Mesodermal cell (in vitro differentiated cells): Measurements from ENCODE around the gene TDP1.

Experiments used
- H3K27ac ChIP-seq: 2 replicates; pipeline ENCODE4 v1.7.0; 2013; ENCODE audit warnings: mild to moderate bottlenecking, low read depth, low read length, moderate library complexity; ENCODE audit not compliant: severe bottlenecking
- H3K36me3 ChIP-seq: 2 replicates; pipeline ENCODE4 v1.7.1; 2013; ENCODE audit warnings: mild to moderate bottlenecking, low read length, moderate library complexity; ENCODE audit not compliant: control insufficient read depth, insufficient read depth
- H3K4me1 ChIP-seq: one replicate; pipeline ENCODE4 v1.7.1; 2013; ENCODE audit warnings: mild to moderate bottlenecking, low read length; ENCODE audit not compliant: insufficient read depth, control insufficient read depth, poor library complexity, severe bottlenecking
- H3K4me3 ChIP-seq: 2 replicates; pipeline ENCODE4 v1.7.0; 2013; ENCODE audit warnings: low read length, control low read depth, mild to moderate bottlenecking; ENCODE audit not compliant: insufficient read depth, poor library complexity, severe bottlenecking; ENCODE audit errors: extremely low read depth
- H3K9me3 ChIP-seq: 2 replicates; pipeline ENCODE4 v1.7.1; 2013; ENCODE audit warnings: mild to moderate bottlenecking, low read length, moderate library complexity; ENCODE audit not compliant: control insufficient read depth
- WGBS, 2 experiments: methylation state at CpG; one replicate each; pipeline ENCODE4 v1.1.5; 2013; ENCODE audit warnings: missing lambda C conversion rate in 2 of 2; ENCODE audit not compliant: insufficient coverage in 2 of 2; 5-methylcytosine and 5-hydroxymethylcytosine counted together

Gene TDP1

GRCh38 chr14:89941830-89942377 lies 13.8 kb upstream of the TDP1 start:
- Histone ChIP-seq H3K9me3 (no peaks in the 10 kb centered on the region), H3K4me1 (no peaks in the 10 kb centered on the region), H3K27ac (no peak overlapping the region), H3K36me3 (peaks cover 7% of the 10 kb centered on the region), H3K4me3 (no peak overlapping the region)
- WGBS, 2 experiments = 67% methylated on average over 1 of the region's 2 CpGs; no CpG with 5 or more reads in 1 of the 2 experiments

GRCh38 chr14:89947344-89947743 lies 8.4 kb upstream of the TDP1 start:
- no peaks in the 10 kb centered on the region for H3K4me1 ChIP-seq
- peaks cover 24% of the 10 kb centered on the region for H3K36me3 ChIP-seq
- no peak overlapping the region for H3K4me3 ChIP-seq
- no peaks in the 10 kb centered on the region for H3K9me3 ChIP-seq
- H3K27ac ChIP-seq = no peak overlapping the region

GRCh38 chr14:89952576-89952975 lies 3.2 kb upstream of the TDP1 start:
- 92 to 94% methylated on average over 2 of the region's 2 CpGs for WGBS, 2 experiments
- H3K4me1 ChIP-seq = peaks cover 3% of the 10 kb centered on the region
- H3K27ac ChIP-seq = no peak overlapping the region
- no peak overlapping the region for H3K4me3 ChIP-seq
- H3K36me3 ChIP-seq = peaks cover 24% of the 10 kb centered on the region
- H3K9me3 ChIP-seq = no peaks in the 10 kb centered on the region

GRCh38 chr14:89953602-89954001 lies 2.1 kb upstream of the TDP1 start:
- WGBS, 2 experiments = 71 to 92% methylated on average over 1 of the region's 1 CpG
- H3K36me3 ChIP-seq = peaks cover 35% of the 10 kb centered on the region
- peaks cover 3% of the 10 kb centered on the region for H3K4me1 ChIP-seq
- H3K4me3 ChIP-seq = peak overlapping the region; percentile 85
- no peaks in the 10 kb centered on the region for H3K9me3 ChIP-seq
- peak overlapping the region; percentile 96 for H3K27ac ChIP-seq

GRCh38 chr14:89954070-89955021 lies 1.4 kb upstream of the TDP1 start, which contains the start of gene EFCAB11:
Gene EFCAB11, minus strand, starts transcription at chr14:89954730. Its CDS starts 70 bp downstream, at chr14:89954660.
- H3K27ac ChIP-seq = peak within 1 kb of the TSS; percentile 96
- H3K9me3 ChIP-seq = no peaks in the 10 kb centered on the region
- WGBS, 2 experiments = 0 to 1% methylated on average over 33 to 34 of the region's 44 CpGs
- H3K4me1 ChIP-seq = peaks cover 3% of the 10 kb centered on the region
- peaks cover 40% of the 10 kb centered on the region for H3K36me3 ChIP-seq
- peak within 1 kb of the TSS; percentile 85 for H3K4me3 ChIP-seq

GRCh38 chr14:89955022-89955744 lies 544 bp upstream of the TDP1 start:
- Histone ChIP-seq H3K4me1 (peaks cover 3% of the 10 kb centered on the region), H3K36me3 (peaks cover 34% of the 10 kb centered on the region), H3K27ac (peak overlapping the region; percentile 96), H3K4me3 (peak overlapping the region; percentile 85), H3K9me3 (no peaks in the 10 kb centered on the region)
- 44 to 48% methylated on average over 16 of the region's 20 CpGs for WGBS, 2 experiments

- Histone ChIP-seq H3K4me3 (peak overlapping the region; percentile 85), H3K27ac (peak overlapping the region; percentile 96), H3K9me3 (no peaks in the 10 kb centered on the region), H3K4me1 (peaks cover 3% of the 10 kb centered on the region), H3K36me3 (peaks cover 39% of the 10 kb centered on the region)
- WGBS, 2 experiments = 29 to 35% methylated on average over 13 to 14 of the region's 15 CpGs
Measured at GRCh38 chr14:89956661-89957009, 908 bp downstream of the TDP1 start.

- H3K27ac ChIP-seq = no peak overlapping the region
- H3K9me3 ChIP-seq = no peaks in the 10 kb centered on the region
- no CpG with 5 or more reads among the region's 1 CpG for WGBS, 2 experiments
- H3K4me1 ChIP-seq = peaks cover 3% of the 10 kb centered on the region
- H3K4me3 ChIP-seq = peak overlapping the region; percentile 85
- H3K36me3 ChIP-seq = peaks cover 42% of the 10 kb centered on the region
Measured at GRCh38 chr14:89957376-89957775, 1.6 kb downstream of the TDP1 start.

- Histone ChIP-seq H3K9me3 (no peaks in the 10 kb centered on the region), H3K4me1 (peaks cover 3% of the 10 kb centered on the region), H3K27ac (no peak overlapping the region), H3K4me3 (no peak overlapping the region), H3K36me3 (peaks cover 46% of the 10 kb centered on the region)
- WGBS, 2 experiments = 90 to 92% methylated on average over 7 to 8 of the region's 8 CpGs
Measured at GRCh38 chr14:89957791-89958190, 2.1 kb downstream of the TDP1 start.

GRCh38 chr14:89958966-89959365 lies 3.2 kb downstream of the TDP1 start:
- H3K36me3 ChIP-seq = peaks cover 58% of the 10 kb centered on the region
- no peaks in the 10 kb centered on the region for H3K9me3 ChIP-seq
- H3K4me3 ChIP-seq = no peak overlapping the region
- H3K27ac ChIP-seq = no peak overlapping the region
- peaks cover 3% of the 10 kb centered on the region for H3K4me1 ChIP-seq
- WGBS, 2 experiments = 83% methylated on average over 1 of the region's 1 CpG; no CpG with 5 or more reads in 1 of the 2 experiments
